GM12864 (cell line): ENCODE measurements around the gene CYB5RL.

Source experiments
- DNase-seq: peaks from one replicate; pipeline ENCODE4 v3.0.0-alpha.2; 2011; ENCODE audit warnings: low read depth
- H3K4me3 ChIP-seq: 2 replicates; pipeline ENCODE4 v1.5.1; 2011; ENCODE audit warnings: mild to moderate bottlenecking, low read depth, low read length, control low read depth
- CTCF ChIP-seq: IDR thresholded peaks from 2 replicates; pipeline ENCODE4 v1.5.1; 2011; ENCODE audit warnings: low read depth, mild to moderate bottlenecking, moderate library complexity, low read length, control low read depth, inconsistent platforms; ENCODE audit errors: missing control alignments

Gene CYB5RL

GRCh38 chr1:54153535-54154439, 46.0 kb downstream of the CYB5RL start:
- no peak overlapping the region for H3K4me3 ChIP-seq
- DNase-seq, result no peak
- no peak for TF ChIP-seq CTCF

GRCh38 chr1:54152696-54153095, 47.1 kb downstream of the CYB5RL start, which contains the start of gene CDCP2:
Gene CDCP2 (minus strand): TSS chr1:54153000. CDS start chr1:54152922, 78 bp downstream.
- no peak for TF ChIP-seq CTCF
- no peak for DNase-seq
- H3K4me3 ChIP-seq, result no peak within 1 kb of the TSS

- DNase-seq, result no peak
- no peak for TF ChIP-seq CTCF
- H3K4me3 ChIP-seq, result no peak overlapping the region
Observed at GRCh38 chr1:54151013-54151412, 48.8 kb downstream of the CYB5RL start.
